Loucy (cell line): ENCODE measurements around the gene TRIM41.

Source experiments
- H2AFZ ChIP-seq: fragments of 200-600 bp; sonication (generic); 2 replicates; pipeline ENCODE4 v1.6.0; 2016; ENCODE audit warnings: antibody characterized with exemption, mild to moderate bottlenecking, low read length, moderate library complexity
- H3F3A ChIP-seq: fragments of 200-600 bp; 2 replicates; pipeline ENCODE4 v1.6.0; 2016; ENCODE audit warnings: antibody characterized with exemption, low read depth, mild to moderate bottlenecking
- H3K27me3 ChIP-seq: fragments of 200-600 bp; sonication (generic); 2 replicates; pipeline ENCODE4 v1.6.1; 2014; ENCODE audit warnings: low read length, mild to moderate bottlenecking; ENCODE audit not compliant: insufficient read depth, poor library complexity, severe bottlenecking
- H3K36me3 ChIP-seq: fragments of 200-600 bp; sonication (generic); 2 replicates; pipeline ENCODE4 v1.6.1; 2016; ENCODE audit warnings: low read length; ENCODE audit not compliant: insufficient read depth
- H3K4me1 ChIP-seq: fragments of 200-600 bp; sonication (generic); 2 replicates; pipeline ENCODE4 v1.5.1; 2014; ENCODE audit warnings: low read length, mild to moderate bottlenecking; ENCODE audit not compliant: insufficient read depth, poor library complexity, severe bottlenecking
- H3K4me2 ChIP-seq: fragments of 200-600 bp; sonication (generic); 2 replicates; pipeline ENCODE4 v1.6.0; 2014; ENCODE audit warnings: antibody characterized with exemption, low read length, low read depth, mild to moderate bottlenecking; ENCODE audit not compliant: poor library complexity, severe bottlenecking
- H3K4me3 ChIP-seq: fragments of 200-600 bp; sonication (generic); 2 replicates; pipeline ENCODE4 v1.5.1; 2014; ENCODE audit warnings: low read length, mild to moderate bottlenecking, mixed read lengths; ENCODE audit not compliant: poor library complexity, severe bottlenecking
- H3K79me2 ChIP-seq: fragments of 200-600 bp; sonication (generic); 2 replicates; pipeline ENCODE4 v1.6.1; 2014; ENCODE audit warnings: low read length; ENCODE audit not compliant: insufficient read depth
- H3K9ac ChIP-seq: fragments of 200-600 bp; sonication (generic); 2 replicates; pipeline ENCODE4 v1.6.0; 2014; ENCODE audit warnings: mild to moderate bottlenecking, low read depth, low read length, moderate library complexity; ENCODE audit not compliant: poor library complexity, severe bottlenecking
- H3K9me2 ChIP-seq: fragments of 200-600 bp; sonication (generic); replicated peaks from 2 replicates; pipeline ENCODE4 v1.6.1; 2016; ENCODE audit warnings: low read depth, low read length, mixed read lengths
- H3K9me3 ChIP-seq: fragments of 200-600 bp; sonication (generic); 2 replicates; pipeline ENCODE4 v1.6.1; 2014; ENCODE audit warnings: mild to moderate bottlenecking, antibody characterized with exemption, low read length, low read depth; ENCODE audit not compliant: insufficient read depth
- H4K20me1 ChIP-seq: fragments of 200-600 bp; sonication (generic); 2 replicates; pipeline ENCODE4 v1.6.0; 2014; ENCODE audit warnings: antibody characterized with exemption, low read length, mild to moderate bottlenecking; ENCODE audit not compliant: insufficient read depth, poor library complexity, severe bottlenecking
- CTCF ChIP-seq: fragments of 200-600 bp; sonication (generic); conservative IDR thresholded peaks from 2 replicates; pipeline ENCODE4 v1.5.1; 2014; ENCODE audit warnings: mild to moderate bottlenecking, antibody characterized with exemption, low read length
- EZH2phosphoT487 ChIP-seq: fragments of 200-600 bp; IDR thresholded peaks from 2 replicates; pipeline ENCODE4 v1.6.1; 2018; ENCODE audit warnings: antibody characterized with exemption, mild to moderate bottlenecking, moderate library complexity, borderline replicate concordance

Gene TRIM41

GRCh38 chr5:181189962-181190710 is 32.9 kb upstream of the TRIM41 start:
- Histone ChIP-seq H3K79me2 (no peaks in the 10 kb centered on the region), H3K9ac (peak overlapping the region; percentile 92)

GRCh38 chr5:181190711-181191525 is 32.2 kb upstream of the TRIM41 start:
- Histone ChIP-seq H3K9me2 (no peaks in the 10 kb centered on the region), H3K4me1 (peaks cover 7% of the 10 kb centered on the region), H3K27me3 (no peaks in the 10 kb centered on the region), H2AFZ (peak overlapping the region; percentile 84), H3K9ac (peak overlapping the region; percentile 92), H4K20me1 (no peaks in the 10 kb centered on the region), H3K9me3 (no peaks in the 10 kb centered on the region), H3K4me2 (peak overlapping the region; percentile 93), H3K36me3 (no peaks in the 10 kb centered on the region), H3F3A (no peaks in the 10 kb centered on the region), H3K79me2 (no peaks in the 10 kb centered on the region), H3K4me3 (peak overlapping the region; percentile 95)
- TF ChIP-seq CTCF (peak; percentile 42), EZH2phosphoT487 (no peak)

More at GRCh38 chr5:181189962-181190710, 32.9 kb upstream of the TRIM41 start:
- H3K9me3 ChIP-seq: no peaks in the 10 kb centered on the region
- H3K4me2 ChIP-seq: peak overlapping the region; percentile 93
- no peaks in the 10 kb centered on the region for H4K20me1 ChIP-seq
- no peaks in the 10 kb centered on the region for H3K27me3 ChIP-seq
- peaks cover 7% of the 10 kb centered on the region for H3K4me1 ChIP-seq
- TF ChIP-seq CTCF (no peak), EZH2phosphoT487 (no peak)
- H3K9me2 ChIP-seq: no peaks in the 10 kb centered on the region
- H3K4me3 ChIP-seq: peak overlapping the region; percentile 95
- H3K36me3 ChIP-seq: no peaks in the 10 kb centered on the region
- peak overlapping the region; percentile 64 for H2AFZ ChIP-seq
- no peaks in the 10 kb centered on the region for H3F3A ChIP-seq

GRCh38 chr5:181191526-181192336 is 31.4 kb upstream of the TRIM41 start:
- Histone ChIP-seq H3K9ac (peak overlapping the region; percentile 92), H3K27me3 (no peaks in the 10 kb centered on the region), H3K4me2 (peak overlapping the region; percentile 93), H3K4me3 (peak overlapping the region; percentile 95), H2AFZ (peak overlapping the region; percentile 92), H3K4me1 (peaks cover 7% of the 10 kb centered on the region), H3K9me2 (no peaks in the 10 kb centered on the region), H3F3A (no peaks in the 10 kb centered on the region), H3K9me3 (no peaks in the 10 kb centered on the region), H3K36me3 (no peaks in the 10 kb centered on the region), H4K20me1 (no peaks in the 10 kb centered on the region), H3K79me2 (no peaks in the 10 kb centered on the region)
- TF ChIP-seq EZH2phosphoT487 (no peak), CTCF (no peak)
